Osteocyte (in vitro differentiated cells): Measurements from ENCODE around the gene ARHGEF33. TPM values are rescaled to one million over a fixed set of nuclear protein-coding genes. Genes with fewer than 3 reads are reported as not detected.

ENCODE experiments used
- DNase-seq: peaks from one replicate; pipeline ENCODE4 v3.0.0; 2021; ENCODE audit warnings: mixed read lengths; ENCODE audit not compliant: unreplicated experiment; ENCODE audit errors: extremely low spot score
- H3K27ac Mint-ChIP-seq: one replicate; pipeline ENCODE4 v1.8.0; 2021; ENCODE audit warnings: mild to moderate bottlenecking, mixed read lengths; ENCODE audit not compliant: unreplicated experiment
- H3K27me3 Mint-ChIP-seq: one replicate; pipeline ENCODE4 v1.8.0; 2021; ENCODE audit warnings: mixed read lengths; ENCODE audit not compliant: unreplicated experiment
- H3K36me3 Mint-ChIP-seq: one replicate; pipeline ENCODE4 v1.8.0; 2021; ENCODE audit warnings: mixed read lengths; ENCODE audit not compliant: unreplicated experiment
- H3K4me1 Mint-ChIP-seq: one replicate; pipeline ENCODE4 v1.8.0; 2021; ENCODE audit warnings: mixed read lengths; ENCODE audit not compliant: unreplicated experiment
- H3K4me3 Mint-ChIP-seq: one replicate; pipeline ENCODE4 v1.8.0; 2021; ENCODE audit warnings: mild to moderate bottlenecking, moderate library complexity, mixed read lengths; ENCODE audit not compliant: unreplicated experiment
- H3K9me3 Mint-ChIP-seq: one replicate; pipeline ENCODE4 v1.8.0; 2021; ENCODE audit warnings: mixed read lengths; ENCODE audit not compliant: unreplicated experiment
- total RNA-seq: library from RNA; stranded (reverse); gene quantifications from 2 replicates; pipeline ENCODE4 v1.2.1, GENCODE V29; 2021
- TF ChIP-seq, protein P1 (sequence below): fragments of 200-600 bp; sonication (generic); IDR thresholded peaks from 2 replicates; pipeline ENCODE4 v1.5.0; 2021; ENCODE audit warnings: antibody characterized with exemption, mild to moderate bottlenecking, moderate library complexity

Gene ARHGEF33
- total RNA-seq, 1 donor from 2014 or later, result 0.48 TPM

- H3K27me3 Mint-ChIP-seq, result peaks cover 10% of the 10 kb centered on the region
- TF ChIP-seq, protein P1, sequence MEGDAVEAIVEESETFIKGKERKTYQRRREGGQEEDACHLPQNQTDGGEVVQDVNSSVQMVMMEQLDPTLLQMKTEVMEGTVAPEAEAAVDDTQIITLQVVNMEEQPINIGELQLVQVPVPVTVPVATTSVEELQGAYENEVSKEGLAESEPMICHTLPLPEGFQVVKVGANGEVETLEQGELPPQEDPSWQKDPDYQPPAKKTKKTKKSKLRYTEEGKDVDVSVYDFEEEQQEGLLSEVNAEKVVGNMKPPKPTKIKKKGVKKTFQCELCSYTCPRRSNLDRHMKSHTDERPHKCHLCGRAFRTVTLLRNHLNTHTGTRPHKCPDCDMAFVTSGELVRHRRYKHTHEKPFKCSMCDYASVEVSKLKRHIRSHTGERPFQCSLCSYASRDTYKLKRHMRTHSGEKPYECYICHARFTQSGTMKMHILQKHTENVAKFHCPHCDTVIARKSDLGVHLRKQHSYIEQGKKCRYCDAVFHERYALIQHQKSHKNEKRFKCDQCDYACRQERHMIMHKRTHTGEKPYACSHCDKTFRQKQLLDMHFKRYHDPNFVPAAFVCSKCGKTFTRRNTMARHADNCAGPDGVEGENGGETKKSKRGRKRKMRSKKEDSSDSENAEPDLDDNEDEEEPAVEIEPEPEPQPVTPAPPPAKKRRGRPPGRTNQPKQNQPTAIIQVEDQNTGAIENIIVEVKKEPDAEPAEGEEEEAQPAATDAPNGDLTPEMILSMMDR, result no peak
- no peak overlapping the region for H3K27ac Mint-ChIP-seq
- peaks cover 3% of the 10 kb centered on the region for H3K4me1 Mint-ChIP-seq
- H3K4me3 Mint-ChIP-seq, result no peak overlapping the region
- no peaks in the 10 kb centered on the region for H3K9me3 Mint-ChIP-seq
- no peak for DNase-seq
- no peaks in the 10 kb centered on the region for H3K36me3 Mint-ChIP-seq
Measured at GRCh38 chr2:38951766-38952165, 62.1 kb downstream of the ARHGEF33 start.

DNA sequence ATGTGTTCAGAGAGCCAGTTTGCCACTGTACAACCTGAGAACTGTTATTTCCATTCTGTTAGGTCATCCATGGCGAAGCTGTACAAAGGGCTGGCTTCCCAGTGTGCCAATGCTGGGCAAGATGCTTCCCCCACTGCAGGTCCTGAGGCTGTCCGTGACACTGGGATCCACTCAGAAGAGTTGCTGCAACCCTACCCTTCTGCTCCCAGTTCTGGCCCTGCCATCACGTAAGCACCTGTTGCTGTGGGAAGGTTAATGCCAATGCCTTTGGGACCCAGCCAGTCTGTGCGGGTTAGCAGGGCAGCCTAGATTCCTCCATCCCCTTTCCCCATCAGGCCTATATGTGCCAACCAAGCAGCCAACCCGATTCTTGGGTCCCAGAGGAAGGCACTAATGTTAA lies 68.3 kb downstream of the ARHGEF33 start:
- H3K27me3 Mint-ChIP-seq, result peaks cover 7% of the 10 kb centered on the region
- H3K36me3 Mint-ChIP-seq, result no peaks in the 10 kb centered on the region
- TF ChIP-seq, protein P1, result no peak
- no peak overlapping the region for H3K4me3 Mint-ChIP-seq
- H3K9me3 Mint-ChIP-seq, result no peaks in the 10 kb centered on the region
- no peaks in the 10 kb centered on the region for H3K4me1 Mint-ChIP-seq
- DNase-seq, result no peak
- no peak overlapping the region for H3K27ac Mint-ChIP-seq

DNA sequence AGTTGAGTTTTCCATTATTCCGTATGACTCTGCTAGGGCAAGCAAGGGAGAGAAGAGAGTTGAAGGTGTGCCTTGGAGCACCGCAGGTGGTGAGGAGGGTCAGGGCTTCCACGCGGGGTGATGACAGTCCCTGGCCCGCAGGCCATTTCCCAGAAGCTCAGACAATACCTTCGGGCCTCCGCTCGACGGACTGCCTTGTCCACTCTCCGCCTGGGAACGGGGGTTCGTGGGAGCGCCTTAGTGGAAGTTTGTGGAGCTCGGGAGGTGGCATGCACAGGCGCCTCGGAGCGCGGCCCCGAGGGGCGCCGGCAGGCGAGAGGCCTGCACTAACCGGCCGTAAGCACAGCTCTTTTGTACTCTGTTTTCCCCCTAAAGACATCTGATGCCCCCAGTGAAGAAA lies 69.8 kb downstream of the ARHGEF33 start:
- H3K9me3 Mint-ChIP-seq, result no peaks in the 10 kb centered on the region
- H3K4me3 Mint-ChIP-seq, result no peak overlapping the region
- H3K27me3 Mint-ChIP-seq, result no peaks in the 10 kb centered on the region
- no peak overlapping the region for H3K27ac Mint-ChIP-seq
- no peaks in the 10 kb centered on the region for H3K4me1 Mint-ChIP-seq
- no peak for DNase-seq
- H3K36me3 Mint-ChIP-seq, result no peaks in the 10 kb centered on the region
- TF ChIP-seq, protein P1, result no peak

DNA sequence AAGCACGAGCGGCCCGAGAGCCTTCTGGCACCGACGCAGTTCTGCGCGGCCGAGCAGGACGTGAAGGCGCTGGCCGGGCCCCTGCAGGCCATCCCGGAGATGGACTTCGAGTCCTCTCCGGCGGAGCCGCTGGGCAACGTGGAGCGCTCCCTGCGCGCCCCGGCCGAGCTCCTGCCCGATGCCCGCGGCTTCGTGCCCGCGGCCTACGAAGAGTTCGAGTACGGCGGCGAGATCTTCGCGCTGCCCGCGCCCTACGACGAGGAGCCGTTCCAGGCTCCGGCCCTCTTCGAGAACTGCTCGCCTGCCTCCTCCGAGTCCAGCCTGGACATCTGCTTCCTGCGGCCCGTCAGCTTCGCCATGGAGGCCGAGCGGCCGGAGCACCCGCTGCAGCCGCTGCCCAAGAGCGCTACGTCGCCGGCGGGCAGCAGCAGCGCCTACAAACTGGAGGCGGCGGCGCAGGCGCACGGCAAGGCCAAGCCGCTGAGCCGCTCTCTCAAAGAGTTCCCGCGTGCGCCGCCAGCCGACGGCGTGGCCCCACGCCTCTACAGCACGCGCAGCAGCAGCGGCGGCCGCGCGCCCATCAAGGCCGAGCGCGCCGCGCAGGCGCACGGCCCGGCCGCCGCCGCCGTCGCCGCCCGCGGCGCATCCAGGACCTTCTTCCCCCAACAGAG lies 70.4 kb downstream of the ARHGEF33 start:
- no peak overlapping the region for H3K27ac Mint-ChIP-seq
- H3K9me3 Mint-ChIP-seq, result no peaks in the 10 kb centered on the region
- no peak overlapping the region for H3K4me3 Mint-ChIP-seq
- no peaks in the 10 kb centered on the region for H3K36me3 Mint-ChIP-seq
- no peak for DNase-seq
- H3K4me1 Mint-ChIP-seq, result no peaks in the 10 kb centered on the region
- no peaks in the 10 kb centered on the region for H3K27me3 Mint-ChIP-seq
- TF ChIP-seq, protein P1, result no peak

DNA sequence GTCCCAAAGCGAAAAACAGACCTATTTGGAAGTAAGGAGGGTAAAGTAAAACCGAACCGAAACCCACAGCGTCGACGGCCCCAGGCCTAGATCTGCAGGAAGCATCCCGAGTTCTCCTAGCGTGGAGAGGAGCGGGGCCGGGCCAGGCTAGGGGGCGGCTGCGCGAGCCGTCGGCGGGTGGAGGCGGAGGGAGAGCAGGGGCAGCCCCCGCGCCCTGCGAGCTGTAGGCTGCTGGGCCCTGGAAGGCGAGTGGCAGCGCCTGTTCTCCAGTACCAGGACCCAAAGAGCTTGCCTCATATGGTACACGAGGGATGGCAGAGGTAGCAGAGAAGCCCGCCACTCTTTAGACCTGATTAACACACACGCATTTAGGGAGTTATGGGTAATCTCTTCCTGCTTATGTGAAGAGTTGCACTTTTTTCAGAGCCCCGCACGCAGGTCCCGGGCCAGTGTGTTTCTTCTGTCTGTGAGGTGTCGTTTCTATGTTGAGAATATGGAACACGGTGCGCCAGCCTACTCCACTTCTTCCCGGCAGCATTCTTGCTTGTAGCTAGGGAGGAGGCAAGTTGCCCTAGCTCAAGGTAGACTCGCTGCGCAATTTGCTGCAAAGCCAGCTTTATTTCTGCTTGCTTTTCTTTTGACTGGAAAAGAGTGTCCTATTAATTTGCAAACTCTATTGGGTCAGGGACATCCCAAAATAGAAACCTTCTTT lies 71.1 kb downstream of the ARHGEF33 start:
- no peak for DNase-seq
- H3K9me3 Mint-ChIP-seq, result no peaks in the 10 kb centered on the region
- no peak overlapping the region for H3K27ac Mint-ChIP-seq
- no peaks in the 10 kb centered on the region for H3K4me1 Mint-ChIP-seq
- H3K36me3 Mint-ChIP-seq, result no peaks in the 10 kb centered on the region
- H3K27me3 Mint-ChIP-seq, result no peaks in the 10 kb centered on the region
- TF ChIP-seq, protein P1, result no peak
- H3K4me3 Mint-ChIP-seq, result no peak overlapping the region
